ENCODE data around the gene TCF20.

The TCF20 gene

GRCh38 chr22:42281706-42282251, 11.3 kb upstream of the TCF20 start:
- no peak for DNase-seq

GRCh38 chr22:42281284-42281683, 10.8 kb upstream of the TCF20 start:
- no peak for DNase-seq

GRCh38 chr22:42280836-42281235, 10.4 kb upstream of the TCF20 start:
- no peak for DNase-seq

DNA sequence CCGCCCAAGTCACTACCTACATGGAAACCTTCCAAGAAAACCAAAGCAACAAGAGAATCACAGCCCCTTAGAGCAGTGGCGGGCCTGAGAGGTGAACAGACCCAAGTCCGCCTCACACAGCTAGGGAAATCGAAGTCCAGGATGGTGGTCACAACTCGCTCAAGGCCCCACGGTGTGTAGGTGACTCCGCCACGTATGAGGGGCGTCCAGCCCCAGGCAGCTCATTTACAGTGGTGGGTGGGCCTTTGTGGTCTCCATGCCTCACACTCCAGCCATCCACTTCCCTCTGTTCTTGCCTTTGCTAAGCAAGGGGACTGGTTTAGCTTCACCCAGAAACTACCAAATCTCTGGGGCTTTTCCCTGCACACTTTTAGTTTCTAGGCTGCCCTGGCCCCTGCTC, 9.7 kb upstream of the TCF20 start:
- no peak for DNase-seq

DNA sequence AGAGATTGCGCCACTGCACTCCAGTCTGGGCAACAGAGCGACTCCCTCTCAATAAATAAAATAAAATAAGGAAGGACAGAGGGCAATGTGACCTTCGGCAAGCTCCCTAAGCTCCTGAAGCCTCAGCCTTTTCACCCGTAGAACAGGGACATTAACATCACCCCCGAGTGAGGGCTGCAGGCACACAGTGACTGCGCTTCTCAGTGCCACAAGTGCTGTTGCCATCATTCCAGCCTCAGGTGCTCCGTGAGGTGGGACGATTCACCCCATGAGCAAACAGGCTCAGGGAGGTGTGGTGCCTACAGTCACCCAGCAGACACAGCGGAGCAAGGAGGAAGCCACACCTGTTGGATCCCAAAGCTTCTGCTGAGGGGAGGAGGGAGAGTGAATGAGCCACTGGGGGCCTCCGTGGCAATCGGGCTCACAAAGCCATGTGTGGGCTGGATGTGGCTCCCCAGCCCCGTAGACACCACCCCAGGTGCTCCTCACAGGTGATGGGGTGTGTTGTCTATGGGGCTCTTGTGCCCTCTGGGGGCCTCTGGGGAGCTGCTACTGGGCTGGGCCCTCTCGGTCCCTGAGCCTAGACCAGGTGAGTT, 9.1 kb upstream of the TCF20 start:
- no peak for DNase-seq

- no peak for DNase-seq
Measured at GRCh38 chr22:42277988-42278776, 7.7 kb upstream of the TCF20 start.

DNA sequence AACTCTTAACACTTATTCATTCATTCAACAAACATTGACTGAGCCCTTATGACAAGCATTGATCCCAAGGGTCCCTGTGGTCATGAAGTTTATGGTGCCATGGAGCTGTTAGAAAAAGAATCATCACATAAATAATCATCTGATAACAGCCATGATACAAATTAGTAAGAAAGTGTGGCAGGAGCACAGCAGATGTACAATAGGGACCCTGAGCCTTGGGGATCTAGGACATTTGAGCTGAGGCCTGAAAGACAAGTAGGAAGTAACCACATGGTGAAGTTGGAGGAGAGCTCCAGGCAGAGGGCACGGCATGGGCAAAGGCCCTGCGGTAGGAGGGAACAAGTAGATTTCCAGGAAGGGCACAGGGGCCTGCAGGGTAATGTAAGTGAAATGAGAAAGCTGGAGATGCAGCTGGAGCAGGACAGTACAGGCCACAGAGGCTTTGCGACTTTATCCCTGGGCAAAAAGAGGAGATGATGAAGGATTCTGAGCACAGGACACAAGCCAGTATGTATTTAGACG, 6.8 kb upstream of the TCF20 start:
- DNase-seq, result no peak

DNA sequence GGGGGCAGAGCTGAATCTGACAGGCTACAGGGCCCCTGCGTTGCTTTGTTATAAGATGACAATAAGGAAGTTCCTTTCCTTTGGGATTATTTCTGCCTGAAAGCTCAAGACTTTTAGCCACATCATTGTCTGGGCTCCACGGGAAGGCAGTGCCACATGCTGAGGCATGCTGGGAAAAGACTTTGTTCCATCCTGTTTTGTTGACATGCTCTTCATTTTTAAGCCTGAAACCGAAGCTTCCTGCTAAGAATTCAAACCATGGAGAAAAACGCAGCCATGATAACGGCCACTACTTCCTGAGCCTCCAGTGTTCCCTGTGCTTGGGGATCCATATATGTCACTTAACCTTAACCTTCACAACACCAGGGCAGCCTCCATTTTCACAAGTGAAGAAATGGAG, 5.5 kb upstream of the TCF20 start:
- no peak for DNase-seq

- no peak for DNase-seq
Measured at GRCh38 chr22:42275176-42275575, 4.7 kb upstream of the TCF20 start.

- DNase-seq, result no peak
Measured at GRCh38 chr22:42273855-42274451, 3.5 kb upstream of the TCF20 start.

DNA sequence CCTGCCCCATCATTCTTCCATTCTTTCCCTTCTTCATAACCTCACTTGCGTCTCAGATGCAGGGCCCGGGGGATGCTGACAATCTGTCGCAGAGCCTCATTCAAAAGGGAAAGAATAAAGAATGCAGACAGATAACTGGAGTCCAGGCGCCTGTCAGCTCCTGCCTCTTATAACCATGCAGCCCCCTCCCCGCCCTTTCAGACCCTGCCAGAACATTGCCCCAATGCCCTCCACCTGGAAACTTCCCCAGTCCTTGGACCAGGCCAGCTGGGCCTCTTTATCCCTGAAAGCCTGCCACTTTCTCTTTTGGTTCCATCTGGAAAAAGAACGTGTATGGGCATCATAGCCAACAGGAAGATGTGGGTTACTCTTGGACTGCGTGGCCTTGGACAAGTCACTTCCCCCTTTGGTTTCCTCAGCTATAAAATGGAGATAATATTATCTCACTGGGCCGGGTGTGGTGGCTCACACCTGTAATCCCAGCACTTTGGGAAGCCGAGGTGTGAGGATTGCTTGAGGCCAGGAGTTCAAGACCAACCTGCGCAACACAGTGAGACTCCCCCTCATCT, 2.1 kb upstream of the TCF20 start:
- no peak for DNase-seq

DNA sequence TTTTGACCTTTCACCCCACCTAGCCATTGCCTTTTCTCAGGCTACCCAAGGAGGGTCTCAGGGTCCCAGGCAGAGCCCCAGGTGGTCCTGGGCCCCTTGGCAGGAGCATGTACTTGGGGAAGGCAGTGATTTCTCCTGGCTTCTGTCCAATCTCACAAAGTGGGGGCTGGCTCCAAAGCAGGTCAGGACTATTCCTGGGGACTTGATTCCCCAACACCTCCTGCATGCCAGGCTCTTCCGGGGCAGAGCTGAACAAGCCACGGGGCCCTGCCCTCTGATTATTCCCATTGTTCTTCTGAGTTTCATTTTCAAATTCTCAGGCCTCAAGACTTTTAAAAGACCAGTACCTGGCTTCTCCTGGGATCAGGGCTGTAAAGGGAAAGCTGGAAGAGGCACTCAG, 1.5 kb upstream of the TCF20 start:
- no peak for DNase-seq

DNA sequence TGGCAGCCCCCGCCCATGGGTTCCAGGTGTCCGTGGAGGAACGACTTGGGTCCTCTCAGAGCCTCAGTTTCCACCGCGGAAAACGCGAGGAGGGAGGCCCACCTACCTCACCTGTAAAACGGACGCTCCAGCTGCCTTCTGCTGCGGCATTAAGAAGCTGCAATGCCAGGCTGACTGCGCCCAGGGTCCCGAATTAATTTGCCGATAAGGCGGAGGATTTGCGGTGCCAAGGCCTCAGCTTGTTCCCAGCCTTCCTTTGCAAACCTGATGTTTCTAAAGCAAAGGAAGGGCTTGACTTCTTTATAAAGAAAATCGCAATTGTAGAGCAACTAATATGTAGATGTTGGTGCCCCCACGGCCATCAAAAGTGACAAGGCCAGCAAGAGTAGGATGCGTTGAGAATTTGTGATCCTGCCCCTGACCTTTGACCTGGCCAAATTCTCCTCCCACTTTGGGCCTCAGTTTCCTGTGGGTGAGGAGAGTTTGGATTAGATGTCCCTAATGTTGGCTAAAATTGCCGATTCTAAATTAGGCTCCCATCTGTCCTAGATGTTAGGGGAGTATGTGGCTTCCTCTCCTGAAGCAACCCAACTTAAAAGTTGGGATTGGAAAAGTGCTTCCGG, 849 bp upstream of the TCF20 start:
- no peak for DNase-seq

- DNase-seq, result peak; percentile 37
Measured at GRCh38 chr22:42270176-42270509, 310 bp downstream of the TCF20 start.

DNA sequence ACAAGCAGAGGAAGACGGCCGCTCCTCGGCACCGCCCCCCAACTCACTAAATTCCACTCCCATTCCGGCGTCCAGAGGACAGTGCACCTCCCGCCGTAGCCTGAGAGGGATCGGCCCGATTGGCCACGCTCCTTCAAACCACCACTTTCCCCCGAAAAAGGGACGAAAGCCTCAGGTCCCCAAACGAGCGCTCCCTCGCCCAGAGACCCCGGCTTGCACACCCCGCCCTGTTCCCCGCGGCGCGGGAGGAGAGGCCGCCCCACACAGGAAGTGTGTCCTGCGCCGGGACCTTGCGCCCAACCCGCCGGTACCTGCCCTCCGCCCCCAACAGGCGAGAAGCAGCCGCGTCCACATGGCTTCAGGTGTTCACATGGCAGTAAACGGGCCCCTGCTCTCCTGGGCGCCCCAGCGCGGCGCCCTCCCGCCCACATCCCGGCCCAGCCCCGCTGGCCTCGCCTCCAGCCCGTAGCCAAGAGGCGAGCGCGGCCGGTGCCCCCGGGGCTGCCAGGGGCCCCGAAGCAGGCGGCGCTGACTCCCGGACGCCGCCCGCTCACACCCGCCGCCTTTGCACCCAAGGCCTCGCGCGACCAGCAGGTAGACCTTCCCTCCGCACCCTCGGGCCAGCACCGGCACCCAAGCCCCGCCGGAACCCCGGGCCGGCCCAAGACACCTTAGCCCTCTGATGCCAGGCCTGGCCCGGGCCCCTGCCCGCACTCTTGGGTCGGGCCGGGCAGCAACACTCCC, 849 bp downstream of the TCF20 start:
- peak; percentile 43 for DNase-seq

GRCh38 chr22:42268852-42269410, 1.5 kb downstream of the TCF20 start:
- DNase-seq, result no peak

GRCh38 chr22:42265321-42265720, 5.1 kb downstream of the TCF20 start:
- DNase-seq, result no peak

GRCh38 chr22:42263944-42264343, 6.5 kb downstream of the TCF20 start:
- DNase-seq, result no peak

- DNase-seq, result no peak
Measured at GRCh38 chr22:42262964-42263363, 7.5 kb downstream of the TCF20 start.

GRCh38 chr22:42261296-42261695, 9.2 kb downstream of the TCF20 start:
- DNase-seq, result no peak

GRCh38 chr22:42258126-42258525, 12.3 kb downstream of the TCF20 start:
- no peak for DNase-seq

GRCh38 chr22:42257386-42257785, 13.1 kb downstream of the TCF20 start:
- DNase-seq, result no peak

Data from NCI-H1105 (cell line).